Stimulated activated CD8-positive, alpha-beta memory T cell treated with anti-CD3 and anti-CD28 coated beads, Interleukin-2, amount 100 ng/mL, for 1 hour (primary cell): ENCODE data around the gene DUOXA2.
A peak's percentile ranks its signal among the peaks of the same experiment; 100 is the strongest.

Experiments used
- DNase-seq, 2 donors: peaks; one replicate each; pipeline ENCODE4 v3.0.0-alpha.2; 2020; ENCODE audit warnings: low read depth in 2 of 2

Gene DUOXA2

GRCh38 chr15:45162771-45163507, 48.8 kb downstream of the DUOXA2 start:
- DNase-seq: peak; percentile 23 to 38

GRCh38 chr15:45163508-45163856, 49.4 kb downstream of the DUOXA2 start:
- DNase-seq: no peak

- DNase-seq: no peak
Measured at GRCh38 chr15:45164914-45165313, 50.8 kb downstream of the DUOXA2 start.

GRCh38 chr15:45165536-45165935, 51.4 kb downstream of the DUOXA2 start:
- DNase-seq: no peak

GRCh38 chr15:45166834-45167630, 52.9 kb downstream of the DUOXA2 start:
- DNase-seq: peak; percentile 63 to 68

- no peak for DNase-seq
Measured at GRCh38 chr15:45167631-45168205, 53.6 kb downstream of the DUOXA2 start.
